B cell (primary cell): ENCODE data around the gene DCUN1D2. TPM values are rescaled to one million over a fixed set of nuclear protein-coding genes. Genes with fewer than 3 reads are reported as not detected.

ENCODE experiments used
- ATAC-seq: fragments of 200-7000 bp; cut with Tn5 transposase; one replicate; pipeline ENCODE4 v1.10.0; 2021; ENCODE audit warnings: low read depth, mild to moderate bottlenecking, moderate number of reproducible peaks, moderate library complexity
- CTCF ChIA-PET: fragments of 350-600 bp; sonication (Branson Sonifier 250); formaldehyde crosslinking; loops from one replicate; lab custom pipeline; 2021; ENCODE audit warnings: antibody characterized with exemption, inconsistent platforms; lab: Charles Lee
- POLR2A ChIA-PET: fragments of 350-600 bp; sonication (Branson Sonifier 250); formaldehyde crosslinking; loops from one replicate; lab custom pipeline; 2021; ENCODE audit warnings: antibody characterized with exemption; lab: Charles Lee
- DNase-seq: peaks from one replicate; pipeline ENCODE4 v3.0.0; 2013
- H2AFZ ChIP-seq: 2 replicates; pipeline ENCODE4 v1.6.1; 2012; ENCODE audit warnings: mild to moderate bottlenecking, low read depth, low read length; ENCODE audit not compliant: insufficient read depth, poor library complexity, severe bottlenecking
- H3K27ac ChIP-seq, 2 donors: 1 replicate in 1 of 2; 2 replicates in 1 of 2; pipeline ENCODE4 v1.5.1; 2012 to 2013; ENCODE audit warnings: low read length in 2 of 2, mild to moderate bottlenecking in 2 of 2, moderate library complexity in 1 of 2
- H3K27me3 ChIP-seq, 4 experiments: fragments of 200-600 bp in 1 of 4; sonication (generic) in 1 of 4; replicated peaks in 1 of 4; 1 replicate in 2 of 4; 2 replicates in 2 of 4; pipeline versions ENCODE4 v1.6.1 to v1.7.0; 2013 to 2016; ENCODE audit warnings: low read length in 3 of 4, mild to moderate bottlenecking in 2 of 4, mixed read lengths in 1 of 4, moderate library complexity in 1 of 4; ENCODE audit not compliant: insufficient read depth in 4 of 4, control insufficient read depth in 3 of 4; ENCODE audit errors: control extremely low read depth in 1 of 4
- H3K36me3 ChIP-seq, 2 experiments: replicated peaks in 1 of 2; 1 replicate in 1 of 2; 2 replicates in 1 of 2; pipeline versions ENCODE4 v1.6.1 to v1.7.1; 2013; ENCODE audit warnings: low read length in 1 of 2; ENCODE audit not compliant: insufficient read depth in 2 of 2, control insufficient read depth in 1 of 2; ENCODE audit errors: control extremely low read depth in 1 of 2, extremely low read depth in 1 of 2
- H3K4me1 ChIP-seq, 2 donors: fragments of 200-600 bp in 1 of 2; sonication (generic) in 1 of 2; 1 replicate in 1 of 2; 2 replicates in 1 of 2; pipeline versions ENCODE4 v1.5.1 to v1.6.1; 2013 to 2017; ENCODE audit warnings: low read length in 2 of 2; ENCODE audit not compliant: control insufficient read depth in 2 of 2, insufficient read depth in 2 of 2
- H3K4me2 ChIP-seq: replicated peaks from 2 replicates; pipeline ENCODE3; 2012; ENCODE audit warnings: mild to moderate bottlenecking, low read depth, low read length; ENCODE audit not compliant: poor library complexity, severe bottlenecking
- H3K4me3 ChIP-seq, 5 experiments: fragments of 200-600 bp in 1 of 5; sonication (generic) in 1 of 5; 1 replicate in 3 of 5; 2 replicates in 2 of 5; pipeline versions ENCODE4 v1.5.1 to v1.7.0; 2011 to 2016; ENCODE audit warnings: low read length in 4 of 5, mild to moderate bottlenecking in 4 of 5, low read depth in 2 of 5, control low read depth in 1 of 5, moderate library complexity in 1 of 5; ENCODE audit not compliant: insufficient read depth in 1 of 5; ENCODE audit errors: control extremely low read depth in 1 of 5, extremely low read depth in 1 of 5
- H3K79me2 ChIP-seq: fragments of 200-600 bp; sonication (generic); one replicate; pipeline ENCODE4 v1.6.0; 2016; ENCODE audit warnings: low read length; ENCODE audit not compliant: control insufficient read depth, insufficient read depth
- H3K9ac ChIP-seq: fragments of 200-600 bp; sonication (generic); 2 replicates; pipeline ENCODE4 v1.6.1; 2017; ENCODE audit warnings: mild to moderate bottlenecking, low read length, moderate library complexity
- H3K9me3 ChIP-seq, 3 donors: one replicate each; pipeline versions ENCODE4 v1.6.1 to v1.7.1; 2013; ENCODE audit warnings: low read length in 2 of 3; ENCODE audit not compliant: control insufficient read depth in 2 of 3, insufficient read depth in 1 of 3; ENCODE audit errors: control extremely low read depth in 1 of 3
- H4K20me1 ChIP-seq: 2 replicates; pipeline ENCODE4 v1.6.0; 2012; ENCODE audit warnings: mild to moderate bottlenecking, low read length; ENCODE audit not compliant: insufficient read depth, control insufficient read depth, poor library complexity, severe bottlenecking
- H3K27ac Mint-ChIP-seq: one replicate; pipeline ENCODE4 v1.8.0; 2021; ENCODE audit warnings: mixed read lengths
- H3K27me3 Mint-ChIP-seq: one replicate; pipeline ENCODE4 v1.8.0; 2021; ENCODE audit warnings: mixed read lengths
- H3K4me1 Mint-ChIP-seq: one replicate; pipeline ENCODE4 v1.8.0; 2021; ENCODE audit warnings: mixed read lengths
- H3K4me3 Mint-ChIP-seq: one replicate; pipeline ENCODE4 v1.8.0; 2021; ENCODE audit warnings: mixed read lengths
- H3K9me3 Mint-ChIP-seq: one replicate; pipeline ENCODE4 v1.8.0; 2022; ENCODE audit warnings: mixed read lengths; ENCODE audit not compliant: insufficient read depth
- EZH2 ChIP-seq: IDR thresholded peaks from 2 replicates; pipeline ENCODE4 v1.6.1; 2012; ENCODE audit warnings: borderline replicate concordance, low read depth, mild to moderate bottlenecking, moderate library complexity, low read length; ENCODE audit not compliant: insufficient read depth, poor library complexity, severe bottlenecking
- WGBS: methylation state at CpG from one replicate; pipeline ENCODE4 v1.1.5; 2013; ENCODE audit warnings: missing lambda C conversion rate; ENCODE audit not compliant: insufficient coverage; 5-methylcytosine and 5-hydroxymethylcytosine counted together
- intact Hi-C: fragments of 100-400 bp; cut with micrococcal nuclease; formaldehyde crosslinking; loops from one replicate; pipeline ENCODE4 v1.10.0; 2022
- polyA plus RNA-seq: library from polyadenylated mRNA; depleted of rRNA; stranded (reverse); fragments of >200 nt; gene quantifications from 2 replicates; pipeline ENCODE4 v1.2.3, GENCODE V29; 2012
- total RNA-seq, 2 donors: library from RNA; stranded (reverse); fragments of 120-200 nt in 1 of 2; gene quantifications; 1 replicate in 1 of 2; 2 replicates in 1 of 2; pipeline versions ENCODE4 v1.2.3 to v1.2.4, GENCODE V29; 2013 to 2022
- TF ChIP-seq, protein P1 (sequence below): fragments of 200-600 bp; IDR thresholded peaks from one replicate; pipeline ENCODE4 v1.8.0; 2022; ENCODE audit warnings: antibody characterized with exemption, mild to moderate bottlenecking

DCUN1D2 gene
- total and polyA plus RNA-seq, 2 donors (not counting 1 experiment from before 2014, with no cell fraction given) = 15.3 to 41.3 TPM

DNA sequence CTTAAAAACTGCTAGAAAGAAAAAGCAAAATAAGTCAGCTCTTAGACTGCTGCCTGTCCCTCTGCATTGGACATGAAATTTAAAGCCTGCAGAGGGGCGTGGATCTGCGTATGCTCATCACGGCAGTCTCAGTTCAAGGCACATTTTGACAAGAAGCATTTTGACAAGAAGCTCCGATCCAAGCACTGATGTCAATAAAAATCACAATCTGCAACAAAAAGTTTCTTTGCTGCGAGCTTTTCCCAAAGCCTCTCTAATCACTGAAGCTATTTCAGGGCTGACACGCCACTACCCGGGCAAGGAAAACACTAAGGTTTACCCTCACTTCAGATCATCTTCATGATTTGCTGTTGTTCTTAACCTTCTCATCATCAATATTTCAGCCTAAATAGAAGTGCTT lies 7.4 kb downstream of the DCUN1D2 start:
- H3K4me1 ChIP-seq = no peaks in the 10 kb centered on the region
- no peak for TF ChIP-seq EZH2
- TF ChIP-seq, protein P1, sequence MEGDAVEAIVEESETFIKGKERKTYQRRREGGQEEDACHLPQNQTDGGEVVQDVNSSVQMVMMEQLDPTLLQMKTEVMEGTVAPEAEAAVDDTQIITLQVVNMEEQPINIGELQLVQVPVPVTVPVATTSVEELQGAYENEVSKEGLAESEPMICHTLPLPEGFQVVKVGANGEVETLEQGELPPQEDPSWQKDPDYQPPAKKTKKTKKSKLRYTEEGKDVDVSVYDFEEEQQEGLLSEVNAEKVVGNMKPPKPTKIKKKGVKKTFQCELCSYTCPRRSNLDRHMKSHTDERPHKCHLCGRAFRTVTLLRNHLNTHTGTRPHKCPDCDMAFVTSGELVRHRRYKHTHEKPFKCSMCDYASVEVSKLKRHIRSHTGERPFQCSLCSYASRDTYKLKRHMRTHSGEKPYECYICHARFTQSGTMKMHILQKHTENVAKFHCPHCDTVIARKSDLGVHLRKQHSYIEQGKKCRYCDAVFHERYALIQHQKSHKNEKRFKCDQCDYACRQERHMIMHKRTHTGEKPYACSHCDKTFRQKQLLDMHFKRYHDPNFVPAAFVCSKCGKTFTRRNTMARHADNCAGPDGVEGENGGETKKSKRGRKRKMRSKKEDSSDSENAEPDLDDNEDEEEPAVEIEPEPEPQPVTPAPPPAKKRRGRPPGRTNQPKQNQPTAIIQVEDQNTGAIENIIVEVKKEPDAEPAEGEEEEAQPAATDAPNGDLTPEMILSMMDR = no peak
- H3K4me3 Mint-ChIP-seq = no peak overlapping the region
- no peak overlapping the region for H3K4me2 ChIP-seq
- no peak overlapping the region for H2AFZ ChIP-seq
- DNase-seq = no peak
- H3K9me3 ChIP-seq = no peaks in the 10 kb centered on the region
- H3K36me3 ChIP-seq = peaks cover 6 to 19% of the 10 kb centered on the region in 2 experiments
- H3K27me3 Mint-ChIP-seq = no peaks in the 10 kb centered on the region
- H3K9ac ChIP-seq = no peak overlapping the region
- H3K9me3 Mint-ChIP-seq = no peaks in the 10 kb centered on the region
- H3K27ac ChIP-seq = no peak overlapping the region
- H3K27ac Mint-ChIP-seq = no peak overlapping the region
- H3K79me2 ChIP-seq = peaks cover 56% of the 10 kb centered on the region
- H4K20me1 ChIP-seq = peaks cover 38% of the 10 kb centered on the region
- ChIA-PET POLR2A (no interaction called here), CTCF (no interaction called here)
- no peak for ATAC-seq
- H3K27me3 ChIP-seq = no peaks in the 10 kb centered on the region
- 97% methylated on average over 7 of the region's 7 CpGs for WGBS
- H3K4me3 ChIP-seq = no peak overlapping the region
- H3K4me1 Mint-ChIP-seq = peaks cover 10% of the 10 kb centered on the region
- intact Hi-C loops = no loop called here

GRCh38 chr13:113479179-113479578 lies 11.3 kb downstream of the DCUN1D2 start:
- Histone ChIP-seq H3K9me3 (no peaks in the 10 kb centered on the region), H4K20me1 (peaks cover 14% of the 10 kb centered on the region), H3K4me3 (no peak overlapping the region), H3K79me2 (peaks cover 20% of the 10 kb centered on the region), H3K36me3 (peaks cover 6 to 44% of the 10 kb centered on the region in 2 experiments), H3K27ac (no peak overlapping the region), H3K4me1 (no peaks in the 10 kb centered on the region), H3K9ac (no peak overlapping the region), H3K27me3 (no peaks in the 10 kb centered on the region), H3K4me2 (no peak overlapping the region), H2AFZ (no peak overlapping the region)
- ATAC-seq (no peak), DNase-seq (no peak)
- intact Hi-C loops = no loop called here
- Mint-ChIP-seq H3K9me3 (no peaks in the 10 kb centered on the region), H3K27ac (no peak overlapping the region), H3K4me3 (no peak overlapping the region), H3K4me1 (no peaks in the 10 kb centered on the region), H3K27me3 (no peaks in the 10 kb centered on the region)
- WGBS = 100% methylated on average over 1 of the region's 4 CpGs
- POLR2A ChIA-PET = no interaction called here
- no peak for TF ChIP-seq EZH2
- TF ChIP-seq, protein P1 = no peak
- CTCF ChIA-PET = no interaction called here
